CD4-positive, CD25-positive, alpha-beta regulatory T cell (primary cell): ENCODE measurements around the gene EGFL7. TPM values are rescaled to one million over a fixed set of nuclear protein-coding genes. Genes with fewer than 3 reads are reported as not detected.

Experiments
- ATAC-seq, 2 donors: fragments of 150-1000 bp; cut with Tn5 transposase; one replicate each; pipeline ENCODE4 v1.10.0; 2021; ENCODE audit warnings: low read depth in 2 of 2, moderate number of reproducible peaks in 2 of 2, moderate library complexity in 1 of 2
- DNase-seq, 3 donors: peaks; one replicate each; pipeline versions ENCODE4 v3.0.0 to v3.0.0-alpha.2; 2012 to 2022; ENCODE audit warnings: mixed read lengths in 1 of 3
- H3K27ac ChIP-seq: one replicate; pipeline ENCODE4 v1.7.0; 2013; ENCODE audit warnings: mild to moderate bottlenecking, low read length; ENCODE audit not compliant: insufficient read depth, poor library complexity, severe bottlenecking
- H3K27me3 ChIP-seq: one replicate; pipeline ENCODE4 v1.7.0; 2013; ENCODE audit warnings: low read length; ENCODE audit not compliant: control insufficient read depth, insufficient read depth
- H3K36me3 ChIP-seq: one replicate; pipeline ENCODE4 v1.7.0; 2013; ENCODE audit warnings: mild to moderate bottlenecking, low read length, moderate library complexity; ENCODE audit not compliant: control insufficient read depth, insufficient read depth
- H3K4me1 ChIP-seq: 2 replicates; pipeline ENCODE4 v1.7.0; 2013; ENCODE audit warnings: mild to moderate bottlenecking, low read length; ENCODE audit not compliant: insufficient read depth, control insufficient read depth, poor library complexity, severe bottlenecking
- H3K4me3 ChIP-seq: one replicate; pipeline ENCODE4 v1.7.0; 2013; ENCODE audit warnings: low read depth, mild to moderate bottlenecking, low read length, moderate library complexity
- H3K9me3 ChIP-seq, 2 experiments: 1 replicate in 1 of 2; 2 replicates in 1 of 2; pipeline ENCODE4 v1.7.0; 2013; ENCODE audit warnings: low read length in 2 of 2, mild to moderate bottlenecking in 1 of 2, moderate library complexity in 1 of 2; ENCODE audit not compliant: control insufficient read depth in 2 of 2
- H3K27ac Mint-ChIP-seq, 3 donors: one replicate each; pipeline ENCODE4 v1.8.0; 2020 to 2022; ENCODE audit warnings: mild to moderate bottlenecking in 3 of 3, mixed read lengths in 3 of 3, moderate library complexity in 2 of 3
- H3K27me3 Mint-ChIP-seq: one replicate; pipeline ENCODE4 v1.8.0; 2022; ENCODE audit warnings: mild to moderate bottlenecking, mixed read lengths
- H3K36me3 Mint-ChIP-seq: one replicate; pipeline ENCODE4 v1.8.0; 2020; ENCODE audit warnings: mixed read lengths
- H3K4me1 Mint-ChIP-seq, 4 donors: one replicate each; pipeline ENCODE4 v1.8.0; 2020 to 2022; ENCODE audit warnings: mixed read lengths in 4 of 4, mild to moderate bottlenecking in 1 of 4
- H3K4me3 Mint-ChIP-seq, 4 donors: one replicate each; pipeline ENCODE4 v1.8.0; 2020 to 2022; ENCODE audit warnings: mild to moderate bottlenecking in 4 of 4, mixed read lengths in 4 of 4, moderate library complexity in 3 of 4
- H3K9me3 Mint-ChIP-seq, 7 donors: one replicate each; pipeline ENCODE4 v1.8.0; 2020 to 2022; ENCODE audit warnings: mixed read lengths in 7 of 7, mild to moderate bottlenecking in 3 of 7, moderate library complexity in 2 of 7
- polyA plus RNA-seq, 4 donors: library from polyadenylated mRNA; unstranded; fragments of 300-500 nt; fragmentation: Illumina TruSeq; gene quantifications; one replicate each; pipeline ENCODE4 v1.2.3, GENCODE V29; 2021
- total RNA-seq: library from RNA; stranded (reverse); gene quantifications from one replicate; pipeline ENCODE4 v1.2.3, GENCODE V29; 2022

EGFL7 gene
- total and polyA plus RNA-seq, 5 donors from 2014 or later, result 1.7 TPM; not detected in 4

GRCh38 chr9:136658849-136659535, 3.7 kb upstream of the EGFL7 start:
- peaks cover 18% of the 10 kb centered on the region for H3K4me1 ChIP-seq
- H3K27me3 ChIP-seq, result peaks cover 8% of the 10 kb centered on the region
- DNase-seq, result peak in 1 of 3 donors; percentile 16
- ATAC-seq, result peak; percentile 21 to 26
- H3K27me3 Mint-ChIP-seq, result peaks cover 36% of the 10 kb centered on the region
- H3K4me3 Mint-ChIP-seq, result no peak overlapping the region
- no peaks in the 10 kb centered on the region for H3K36me3 ChIP-seq
- no peak overlapping the region for H3K27ac Mint-ChIP-seq
- H3K4me1 Mint-ChIP-seq, result peaks cover 0 to 18% (median 7%) of the 10 kb centered on the region in 4 donors
- H3K36me3 Mint-ChIP-seq, result no peaks in the 10 kb centered on the region
- H3K9me3 Mint-ChIP-seq, result peaks cover 0 to 1% (median 0%) of the 10 kb centered on the region in 7 donors
- no peaks in the 10 kb centered on the region for H3K9me3 ChIP-seq
- no peak overlapping the region for H3K27ac ChIP-seq
- H3K4me3 ChIP-seq, result no peak overlapping the region

- no peaks in the 10 kb centered on the region for H3K36me3 ChIP-seq
- no peak overlapping the region for H3K27ac ChIP-seq
- no peak overlapping the region for H3K27ac Mint-ChIP-seq
- peaks cover 43% of the 10 kb centered on the region for H3K27me3 Mint-ChIP-seq
- H3K9me3 Mint-ChIP-seq, result peaks cover 0 to 1% (median 0%) of the 10 kb centered on the region in 7 donors
- DNase-seq (no peak), ATAC-seq (no peak)
- peaks cover 21% of the 10 kb centered on the region for H3K4me1 ChIP-seq
- no peaks in the 10 kb centered on the region for H3K36me3 Mint-ChIP-seq
- H3K9me3 ChIP-seq, result no peaks in the 10 kb centered on the region
- peak overlapping the region in 1 of 4 donors; percentile 46 for H3K4me3 Mint-ChIP-seq
- H3K27me3 ChIP-seq, result peaks cover 8% of the 10 kb centered on the region
- H3K4me3 ChIP-seq, result no peak overlapping the region
- peaks cover 0 to 22% (median 7%) of the 10 kb centered on the region in 4 donors for H3K4me1 Mint-ChIP-seq
Observed at GRCh38 chr9:136659861-136660784, 2.6 kb upstream of the EGFL7 start.

- Mint-ChIP-seq H3K4me3 (no peak overlapping the region), H3K27me3 (peaks cover 40% of the 10 kb centered on the region), H3K4me1 (peaks cover 0 to 19% (median 6%) of the 10 kb centered on the region in 4 donors), H3K9me3 (peaks cover 0 to 1% (median 0%) of the 10 kb centered on the region in 7 donors), H3K36me3 (no peaks in the 10 kb centered on the region), H3K27ac (no peak overlapping the region)
- DNase-seq (no peak), ATAC-seq (no peak)
- Histone ChIP-seq H3K4me1 (peaks cover 21% of the 10 kb centered on the region), H3K27me3 (peaks cover 8% of the 10 kb centered on the region), H3K27ac (no peak overlapping the region), H3K9me3 (no peaks in the 10 kb centered on the region), H3K36me3 (no peaks in the 10 kb centered on the region), H3K4me3 (no peak overlapping the region)
Observed at GRCh38 chr9:136660971-136661550, 1.7 kb upstream of the EGFL7 start.

- H3K27me3 Mint-ChIP-seq, result peaks cover 37% of the 10 kb centered on the region
- DNase-seq, result no peak
Observed at GRCh38 chr9:136661641-136662325, 933 bp upstream of the EGFL7 start.

GRCh38 chr9:136662326-136662655, 425 bp upstream of the EGFL7 start:
- H3K27me3 ChIP-seq, result peaks cover 5% of the 10 kb centered on the region
- ATAC-seq (no peak), DNase-seq (no peak)
- peaks cover 0 to 16% (median 4%) of the 10 kb centered on the region in 4 donors for H3K4me1 Mint-ChIP-seq
- no peak overlapping the region for H3K27ac Mint-ChIP-seq
- no peak overlapping the region for H3K4me3 ChIP-seq
- no peaks in the 10 kb centered on the region for H3K36me3 Mint-ChIP-seq
- H3K9me3 ChIP-seq, result no peaks in the 10 kb centered on the region
- peaks cover 20% of the 10 kb centered on the region for H3K4me1 ChIP-seq
- H3K9me3 Mint-ChIP-seq, result peaks cover 0 to 1% (median 0%) of the 10 kb centered on the region in 7 donors
- peaks cover 34% of the 10 kb centered on the region for H3K27me3 Mint-ChIP-seq
- no peaks in the 10 kb centered on the region for H3K36me3 ChIP-seq
- H3K4me3 Mint-ChIP-seq, result no peak overlapping the region
- H3K27ac ChIP-seq, result no peak overlapping the region

More at GRCh38 chr9:136661641-136662325, 933 bp upstream of the EGFL7 start:
- no peaks in the 10 kb centered on the region for H3K9me3 ChIP-seq
- no peak for ATAC-seq
- H3K27me3 ChIP-seq, result peaks cover 5% of the 10 kb centered on the region
- H3K4me1 ChIP-seq, result peaks cover 20% of the 10 kb centered on the region
- Mint-ChIP-seq H3K9me3 (peaks cover 0 to 1% (median 0%) of the 10 kb centered on the region in 7 donors), H3K4me1 (peaks cover 0 to 16% (median 4%) of the 10 kb centered on the region in 4 donors), H3K4me3 (no peak overlapping the region), H3K27ac (no peak overlapping the region), H3K36me3 (no peaks in the 10 kb centered on the region)
- H3K27ac ChIP-seq, result no peak overlapping the region
- H3K4me3 ChIP-seq, result no peak overlapping the region
- no peaks in the 10 kb centered on the region for H3K36me3 ChIP-seq

- peaks cover 0 to 5% (median 0%) of the 10 kb centered on the region in 4 donors for H3K4me1 Mint-ChIP-seq
- no peaks in the 10 kb centered on the region for H3K9me3 ChIP-seq
- H3K4me3 Mint-ChIP-seq, result peak overlapping the region in 2 of 4 donors; percentile 55 to 70
- H3K27ac Mint-ChIP-seq, result no peak overlapping the region
- H3K36me3 Mint-ChIP-seq, result no peaks in the 10 kb centered on the region
- H3K4me1 ChIP-seq, result peaks cover 11% of the 10 kb centered on the region
- H3K27me3 ChIP-seq, result no peaks in the 10 kb centered on the region
- H3K4me3 ChIP-seq, result no peak overlapping the region
- DNase-seq (no peak), ATAC-seq (no peak)
- peaks cover 22% of the 10 kb centered on the region for H3K27me3 Mint-ChIP-seq
- peaks cover 0 to 1% (median 0%) of the 10 kb centered on the region in 7 donors for H3K9me3 Mint-ChIP-seq
- H3K36me3 ChIP-seq, result no peaks in the 10 kb centered on the region
- no peak overlapping the region for H3K27ac ChIP-seq
Observed at GRCh38 chr9:136664000-136664915, 1.5 kb downstream of the EGFL7 start.
